Smooth muscle cell (in vitro differentiated cells): ENCODE measurements around the gene ZFHX3. TPM values are rescaled to one million over a fixed set of nuclear protein-coding genes. Genes with fewer than 3 reads are reported as not detected.
A peak's percentile ranks its signal among the peaks of the same experiment; 100 is the strongest.

Source experiments
- DNase-seq: peaks from one replicate; lab custom pipeline; 2025; ENCODE audit not compliant: unreplicated experiment; lab: John Stamatoyannopoulos, UW
- H2AFZ ChIP-seq: fragments of 200-600 bp; sonication (generic); 2 replicates; pipeline ENCODE4 v1.6.0; 2016; ENCODE audit warnings: antibody characterized with exemption, low read depth, mild to moderate bottlenecking
- H3F3A ChIP-seq: fragments of 200-600 bp; sonication (generic); 2 replicates; pipeline ENCODE4 v1.6.0; 2017; ENCODE audit warnings: antibody characterized with exemption, low read depth
- H3K27ac ChIP-seq: fragments of 200-600 bp; sonication (generic); 2 replicates; pipeline ENCODE4 v1.5.1; 2016; ENCODE audit warnings: low read depth, mild to moderate bottlenecking
- H3K27me3 ChIP-seq: fragments of 200-600 bp; sonication (generic); 2 replicates; pipeline ENCODE4 v1.6.1; 2016; ENCODE audit warnings: low read depth, mild to moderate bottlenecking
- H3K36me3 ChIP-seq: fragments of 200-600 bp; sonication (generic); 2 replicates; pipeline ENCODE4 v1.5.1; 2016; ENCODE audit warnings: low read depth
- H3K4me1 ChIP-seq: fragments of 200-600 bp; sonication (generic); 2 replicates; pipeline ENCODE4 v1.5.1; 2016; ENCODE audit warnings: low read depth
- H3K4me2 ChIP-seq: fragments of 200-600 bp; sonication (generic); 2 replicates; pipeline ENCODE4 v1.6.0; 2016; ENCODE audit warnings: mild to moderate bottlenecking
- H3K4me3 ChIP-seq: fragments of 200-600 bp; sonication (generic); 2 replicates; pipeline ENCODE4 v1.5.1; 2016; ENCODE audit warnings: mild to moderate bottlenecking
- H3K79me2 ChIP-seq: fragments of 200-600 bp; sonication (generic); 2 replicates; pipeline ENCODE4 v1.6.0; 2016; ENCODE audit warnings: low read depth, mild to moderate bottlenecking
- H3K9ac ChIP-seq: fragments of 200-600 bp; sonication (generic); 2 replicates; pipeline ENCODE4 v1.6.0; 2016; ENCODE audit warnings: low read depth
- H3K9me3 ChIP-seq: fragments of 200-600 bp; sonication (generic); replicated peaks from 2 replicates; pipeline ENCODE4 v1.5.1; 2016; ENCODE audit warnings: low read depth
- H4K20me1 ChIP-seq: fragments of 200-600 bp; sonication (generic); 2 replicates; pipeline ENCODE4 v1.6.0; 2016; ENCODE audit warnings: low read depth
- CTCF ChIP-seq: fragments of 200-600 bp; sonication (generic); IDR thresholded peaks from 2 replicates; pipeline ENCODE4 v1.5.1; 2017; ENCODE audit warnings: borderline replicate concordance, mild to moderate bottlenecking, antibody characterized with exemption; ENCODE audit not compliant: insufficient read depth, poor library complexity, severe bottlenecking
- WGBS: methylation state at CpG from one replicate; pipeline ENCODE4 v1.1.7; 2016; ENCODE audit warnings: low lambda C conversion rate; 5-methylcytosine and 5-hydroxymethylcytosine counted together
- polyA plus RNA-seq: library from polyadenylated mRNA; unstranded; fragments of >200 nt; fragmentation: Nextera tagmentation; extraction: Ambion mirVana; gene quantifications from 2 replicates; pipeline ENCODE4 v1.2.1, GENCODE V29; 2016
- total RNA-seq: library from RNA; depleted of rRNA; stranded (reverse); fragments of >200 nt; gene quantifications from 2 replicates; pipeline ENCODE4 v1.2.3, GENCODE V29; 2014

The ZFHX3 gene
- total and polyA plus RNA-seq, 2 experiments from 2014 or later, result 3.1 to 9.8 TPM

- peak overlapping the region; percentile 98 for H3K27ac ChIP-seq
- H3K27me3 ChIP-seq, result no peaks in the 10 kb centered on the region
- peak overlapping the region; percentile 67 for H3K4me2 ChIP-seq
- no peak overlapping the region for H2AFZ ChIP-seq
- peaks cover 11% of the 10 kb centered on the region for H3K79me2 ChIP-seq
- peak; percentile 37 for DNase-seq
- H3K9me3 ChIP-seq, result no peaks in the 10 kb centered on the region
- H3K36me3 ChIP-seq, result no peaks in the 10 kb centered on the region
- TF ChIP-seq CTCF, result no peak
- peak overlapping the region; percentile 74 for H3K9ac ChIP-seq
- 58% methylated on average over 19 of the region's 19 CpGs for WGBS
- H4K20me1 ChIP-seq, result peaks cover 41% of the 10 kb centered on the region
- H3K4me1 ChIP-seq, result peaks cover 18% of the 10 kb centered on the region
- H3F3A ChIP-seq, result peaks cover 19% of the 10 kb centered on the region
- no peak overlapping the region for H3K4me3 ChIP-seq
These were observed 169.3 kb downstream of the ZFHX3 start for GRCh38 chr16:72878301-72879269.

GRCh38 chr16:72877374-72878028, 170.4 kb downstream of the ZFHX3 start:
- Histone ChIP-seq H3K4me3 (no peak overlapping the region), H2AFZ (no peak overlapping the region), H3F3A (peaks cover 19% of the 10 kb centered on the region), H3K4me1 (peaks cover 17% of the 10 kb centered on the region), H4K20me1 (peaks cover 33% of the 10 kb centered on the region), H3K27ac (peak overlapping the region; percentile 98), H3K9me3 (no peaks in the 10 kb centered on the region), H3K36me3 (no peaks in the 10 kb centered on the region), H3K27me3 (no peaks in the 10 kb centered on the region), H3K79me2 (peaks cover 14% of the 10 kb centered on the region), H3K4me2 (peak overlapping the region; percentile 73), H3K9ac (peak overlapping the region; percentile 89)
- no peak for TF ChIP-seq CTCF
- WGBS, result 10% methylated on average over 12 of the region's 12 CpGs
- DNase-seq, result no peak

GRCh38 chr16:72876981-72877373, 171.0 kb downstream of the ZFHX3 start:
- Histone ChIP-seq H3K79me2 (peaks cover 14% of the 10 kb centered on the region), H3K9ac (peak overlapping the region; percentile 89), H3K4me2 (peak overlapping the region; percentile 73), H3K27ac (peak overlapping the region; percentile 98), H3K27me3 (no peaks in the 10 kb centered on the region), H3K4me1 (peaks cover 17% of the 10 kb centered on the region), H3F3A (peaks cover 19% of the 10 kb centered on the region), H4K20me1 (peaks cover 27% of the 10 kb centered on the region), H2AFZ (no peak overlapping the region), H3K36me3 (no peaks in the 10 kb centered on the region), H3K9me3 (no peaks in the 10 kb centered on the region), H3K4me3 (no peak overlapping the region)
- TF ChIP-seq CTCF, result no peak
- no peak for DNase-seq
- 53% methylated on average over 9 of the region's 9 CpGs for WGBS
